Neural progenitor cell (in vitro differentiated cells): Measurements from ENCODE around the gene KCNB1. TPM values are rescaled to one million over a fixed set of nuclear protein-coding genes. Genes with fewer than 3 reads are reported as not detected.

Experiments
- DNase-seq: peaks from one replicate; pipeline ENCODE4 v3.0.0-alpha.2; 2016; ENCODE audit warnings: low spot score
- H2AFZ ChIP-seq: fragments of 200-600 bp; sonication (generic); replicated peaks from 2 replicates; pipeline ENCODE4 v1.6.1; 2016; ENCODE audit warnings: antibody characterized with exemption
- H3F3A ChIP-seq: fragments of 200-600 bp; sonication (generic); 2 replicates; pipeline ENCODE4 v1.6.1; 2016; ENCODE audit warnings: antibody characterized with exemption, low read depth
- H3K27ac ChIP-seq: fragments of 200-600 bp; sonication (generic); 2 replicates; pipeline ENCODE4 v1.5.1; 2016; ENCODE audit warnings: mild to moderate bottlenecking
- H3K27me3 ChIP-seq: fragments of 200-600 bp; sonication (generic); 2 replicates; pipeline ENCODE4 v1.6.1; 2016; ENCODE audit warnings: mild to moderate bottlenecking, moderate library complexity
- H3K36me3 ChIP-seq: fragments of 200-600 bp; sonication (generic); 2 replicates; pipeline ENCODE4 v1.5.1; 2016
- H3K4me1 ChIP-seq: fragments of 200-600 bp; sonication (generic); 2 replicates; pipeline ENCODE4 v1.6.1; 2016; ENCODE audit warnings: mixed run types
- H3K4me2 ChIP-seq: fragments of 200-600 bp; sonication (generic); 2 replicates; pipeline ENCODE4 v1.6.1; 2016
- H3K4me3 ChIP-seq: fragments of 200-600 bp; sonication (generic); 2 replicates; pipeline ENCODE4 v1.5.1; 2016
- H3K79me2 ChIP-seq: fragments of 200-600 bp; sonication (generic); 2 replicates; pipeline ENCODE4 v1.6.1; 2016; ENCODE audit warnings: low read depth
- H3K9ac ChIP-seq: fragments of 200-600 bp; sonication (generic); 2 replicates; pipeline ENCODE4 v1.6.1; 2016
- H3K9me3 ChIP-seq: fragments of 200-600 bp; sonication (generic); 2 replicates; pipeline ENCODE4 v1.5.1; 2016; ENCODE audit warnings: low read depth
- H4K20me1 ChIP-seq: fragments of 200-600 bp; sonication (generic); 2 replicates; pipeline ENCODE4 v1.6.1; 2016; ENCODE audit warnings: low read depth
- H3K27ac Mint-ChIP-seq: 3 replicates; pipeline ENCODE4 v1.8.0; 2021; ENCODE audit warnings: mixed read lengths
- H3K27me3 Mint-ChIP-seq: 2 replicates; pipeline ENCODE4 v1.8.0; 2022; ENCODE audit warnings: low read depth, mild to moderate bottlenecking, inconsistent platforms, moderate library complexity, mixed read lengths; ENCODE audit not compliant: insufficient read depth
- H3K36me3 Mint-ChIP-seq: 3 replicates; pipeline ENCODE4 v1.8.0; 2021; ENCODE audit warnings: mixed read lengths
- H3K4me1 Mint-ChIP-seq: 3 replicates; pipeline ENCODE4 v1.8.0; 2021; ENCODE audit warnings: mixed read lengths
- H3K4me3 Mint-ChIP-seq: 3 replicates; pipeline ENCODE4 v1.8.0; 2021; ENCODE audit warnings: mild to moderate bottlenecking, moderate library complexity, mixed read lengths
- H3K9me3 Mint-ChIP-seq: 3 replicates; pipeline ENCODE4 v1.8.0; 2020; ENCODE audit warnings: mixed read lengths
- EZH2 ChIP-seq: fragments of 200-600 bp; sonication (generic); IDR thresholded peaks from 2 replicates; pipeline ENCODE4 v1.6.1; 2017; ENCODE audit warnings: antibody characterized with exemption, mild to moderate bottlenecking, moderate library complexity
- EZH2phosphoT487 ChIP-seq: fragments of 200-600 bp; sonication (generic); IDR thresholded peaks from 2 replicates; pipeline ENCODE4 v1.6.1; 2017; ENCODE audit warnings: antibody characterized with exemption
- total RNA-seq: library from RNA; depleted of rRNA; stranded (reverse); fragments of >200 nt; gene quantifications from 2 replicates; pipeline ENCODE4 v1.2.3, GENCODE V29; 2015; ENCODE audit warnings: low replicate concordance
- TF ChIP-seq, protein P1 (sequence below): fragments of 200-600 bp; sonication (generic); IDR thresholded peaks from 2 replicates; pipeline ENCODE4 v1.5.1; 2017; ENCODE audit warnings: antibody characterized with exemption, mild to moderate bottlenecking

The KCNB1 gene
- total RNA-seq, 1 donor from 2014 or later = 0.97 TPM

GRCh38 chr20:49484180-49485140, 2.0 kb upstream of the KCNB1 start:
- TF ChIP-seq, protein P1, sequence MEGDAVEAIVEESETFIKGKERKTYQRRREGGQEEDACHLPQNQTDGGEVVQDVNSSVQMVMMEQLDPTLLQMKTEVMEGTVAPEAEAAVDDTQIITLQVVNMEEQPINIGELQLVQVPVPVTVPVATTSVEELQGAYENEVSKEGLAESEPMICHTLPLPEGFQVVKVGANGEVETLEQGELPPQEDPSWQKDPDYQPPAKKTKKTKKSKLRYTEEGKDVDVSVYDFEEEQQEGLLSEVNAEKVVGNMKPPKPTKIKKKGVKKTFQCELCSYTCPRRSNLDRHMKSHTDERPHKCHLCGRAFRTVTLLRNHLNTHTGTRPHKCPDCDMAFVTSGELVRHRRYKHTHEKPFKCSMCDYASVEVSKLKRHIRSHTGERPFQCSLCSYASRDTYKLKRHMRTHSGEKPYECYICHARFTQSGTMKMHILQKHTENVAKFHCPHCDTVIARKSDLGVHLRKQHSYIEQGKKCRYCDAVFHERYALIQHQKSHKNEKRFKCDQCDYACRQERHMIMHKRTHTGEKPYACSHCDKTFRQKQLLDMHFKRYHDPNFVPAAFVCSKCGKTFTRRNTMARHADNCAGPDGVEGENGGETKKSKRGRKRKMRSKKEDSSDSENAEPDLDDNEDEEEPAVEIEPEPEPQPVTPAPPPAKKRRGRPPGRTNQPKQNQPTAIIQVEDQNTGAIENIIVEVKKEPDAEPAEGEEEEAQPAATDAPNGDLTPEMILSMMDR = peak; percentile 81
- TF ChIP-seq EZH2 (peak; percentile 58), EZH2phosphoT487 (peak; percentile 0)
- Histone ChIP-seq H3K79me2 (no peaks in the 10 kb centered on the region), H3K9ac (no peak overlapping the region), H3F3A (peaks cover 9% of the 10 kb centered on the region), H4K20me1 (peaks cover 35% of the 10 kb centered on the region), H3K27me3 (peaks cover 77% of the 10 kb centered on the region), H3K9me3 (no peaks in the 10 kb centered on the region), H3K4me1 (peaks cover 17% of the 10 kb centered on the region), H3K4me2 (peak overlapping the region; percentile 100), H3K27ac (no peak overlapping the region), H3K4me3 (peak overlapping the region; percentile 88), H2AFZ (peak overlapping the region; percentile 99), H3K36me3 (no peaks in the 10 kb centered on the region)
- Mint-ChIP-seq H3K9me3 (no peaks in the 10 kb centered on the region), H3K4me1 (peaks cover 26% of the 10 kb centered on the region), H3K27me3 (peaks cover 25% of the 10 kb centered on the region), H3K36me3 (peaks cover 4% of the 10 kb centered on the region), H3K27ac (peak overlapping the region; percentile 48), H3K4me3 (peak overlapping the region; percentile 93)
- peak; percentile 96 for DNase-seq

DNA sequence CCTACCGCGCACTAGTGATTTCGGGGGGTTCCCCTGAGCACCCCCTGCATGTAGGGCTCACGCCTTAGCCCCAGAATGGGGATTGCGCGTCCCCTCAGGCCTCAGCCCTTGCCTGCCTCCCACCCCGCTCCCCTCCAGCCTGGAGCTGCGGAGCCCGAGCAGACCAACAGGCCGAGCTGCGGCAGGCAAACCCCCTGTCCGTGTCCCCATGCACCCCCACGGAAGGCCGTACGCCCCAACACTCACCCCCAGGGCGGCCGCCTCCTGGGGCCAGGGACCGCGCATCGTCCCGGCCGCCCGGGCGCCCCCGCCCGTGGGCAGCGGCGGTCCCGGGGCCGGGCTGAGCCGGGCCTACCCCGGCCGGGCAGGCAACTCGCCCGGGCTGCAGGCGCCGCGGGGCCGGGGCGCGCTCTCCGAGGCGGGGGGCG, 1.2 kb upstream of the KCNB1 start:
- H3K79me2 ChIP-seq = no peaks in the 10 kb centered on the region
- Mint-ChIP-seq H3K4me3 (peak overlapping the region; percentile 80), H3K27me3 (peaks cover 25% of the 10 kb centered on the region), H3K27ac (no peak overlapping the region), H3K36me3 (peaks cover 4% of the 10 kb centered on the region), H3K9me3 (no peaks in the 10 kb centered on the region), H3K4me1 (peaks cover 31% of the 10 kb centered on the region)
- peak overlapping the region; percentile 77 for H3K4me3 ChIP-seq
- H3K4me1 ChIP-seq = peaks cover 17% of the 10 kb centered on the region
- H3K9me3 ChIP-seq = no peaks in the 10 kb centered on the region
- peaks cover 40% of the 10 kb centered on the region for H4K20me1 ChIP-seq
- H2AFZ ChIP-seq = peak overlapping the region; percentile 64
- H3K4me2 ChIP-seq = peak overlapping the region; percentile 95
- H3K9ac ChIP-seq = no peak overlapping the region
- TF ChIP-seq, protein P1 = no peak
- TF ChIP-seq EZH2 (no peak), EZH2phosphoT487 (peak; percentile 44)
- no peak overlapping the region for H3K27ac ChIP-seq
- peaks cover 70% of the 10 kb centered on the region for H3K27me3 ChIP-seq
- DNase-seq = peak; percentile 56
- no peaks in the 10 kb centered on the region for H3K36me3 ChIP-seq
- H3F3A ChIP-seq = peaks cover 9% of the 10 kb centered on the region

GRCh38 chr20:49483018-49483695, 689 bp upstream of the KCNB1 start:
- no peaks in the 10 kb centered on the region for H3K9me3 Mint-ChIP-seq
- no peaks in the 10 kb centered on the region for H3K36me3 ChIP-seq
- H3K4me1 ChIP-seq = peaks cover 17% of the 10 kb centered on the region
- peaks cover 24% of the 10 kb centered on the region for H3K27me3 Mint-ChIP-seq
- H3K9ac ChIP-seq = no peak overlapping the region
- peak overlapping the region; percentile 95 for H3K4me2 ChIP-seq
- H2AFZ ChIP-seq = peak overlapping the region; percentile 64
- DNase-seq = peak; percentile 69
- H3K36me3 Mint-ChIP-seq = peaks cover 4% of the 10 kb centered on the region
- H3K27ac Mint-ChIP-seq = no peak overlapping the region
- TF ChIP-seq, protein P1 = peak; percentile 3
- TF ChIP-seq EZH2phosphoT487 = peak; percentile 77
- peak; percentile 73 for TF ChIP-seq EZH2
- no peaks in the 10 kb centered on the region for H3K9me3 ChIP-seq
- peaks cover 31% of the 10 kb centered on the region for H3K4me1 Mint-ChIP-seq
- H3K4me3 Mint-ChIP-seq = peak overlapping the region; percentile 80
- H3K79me2 ChIP-seq = no peaks in the 10 kb centered on the region
- H4K20me1 ChIP-seq = peaks cover 44% of the 10 kb centered on the region
- H3K27me3 ChIP-seq = peaks cover 68% of the 10 kb centered on the region
- peaks cover 9% of the 10 kb centered on the region for H3F3A ChIP-seq
- peak overlapping the region; percentile 77 for H3K4me3 ChIP-seq
- no peak overlapping the region for H3K27ac ChIP-seq
